ENCODE data around the gene BBS9. TPM values are rescaled to one million over a fixed set of nuclear protein-coding genes. Genes with fewer than 3 reads are reported as not detected.

Gene BBS9
- total and polyA plus RNA-seq, 9 of the 15 experiments (the other 6 are each of a cell fraction or from before 2014, with no cell fraction given): 0.77 to 3.3 (median 2.4) TPM

DNA sequence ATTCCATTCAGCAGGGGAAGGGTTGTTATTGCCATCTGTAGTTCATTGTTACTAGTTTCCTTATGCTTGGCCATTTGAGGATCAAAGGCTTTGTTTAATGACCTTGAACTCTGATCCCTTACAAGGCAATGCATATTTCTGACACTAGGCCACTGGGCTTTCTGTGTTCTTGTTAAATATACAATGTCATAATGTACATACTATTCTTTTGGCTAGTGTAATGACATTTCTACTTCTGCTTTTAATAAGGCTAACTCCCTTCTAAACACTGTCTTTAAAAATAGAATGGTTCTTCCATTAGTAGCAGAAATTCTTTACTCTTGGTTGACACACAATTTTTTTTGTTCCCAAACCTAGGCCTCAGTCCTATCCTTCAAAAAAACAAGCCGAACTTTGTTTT lies 86.6 kb downstream of the BBS9 start (continued):
- no peak for TF ChIP-seq SRSF3 (IDR thresholded peaks at IDR 0.05; ENCODE audit: insufficient read depth, low read length)
- TF ChIP-seq, protein P1, sequence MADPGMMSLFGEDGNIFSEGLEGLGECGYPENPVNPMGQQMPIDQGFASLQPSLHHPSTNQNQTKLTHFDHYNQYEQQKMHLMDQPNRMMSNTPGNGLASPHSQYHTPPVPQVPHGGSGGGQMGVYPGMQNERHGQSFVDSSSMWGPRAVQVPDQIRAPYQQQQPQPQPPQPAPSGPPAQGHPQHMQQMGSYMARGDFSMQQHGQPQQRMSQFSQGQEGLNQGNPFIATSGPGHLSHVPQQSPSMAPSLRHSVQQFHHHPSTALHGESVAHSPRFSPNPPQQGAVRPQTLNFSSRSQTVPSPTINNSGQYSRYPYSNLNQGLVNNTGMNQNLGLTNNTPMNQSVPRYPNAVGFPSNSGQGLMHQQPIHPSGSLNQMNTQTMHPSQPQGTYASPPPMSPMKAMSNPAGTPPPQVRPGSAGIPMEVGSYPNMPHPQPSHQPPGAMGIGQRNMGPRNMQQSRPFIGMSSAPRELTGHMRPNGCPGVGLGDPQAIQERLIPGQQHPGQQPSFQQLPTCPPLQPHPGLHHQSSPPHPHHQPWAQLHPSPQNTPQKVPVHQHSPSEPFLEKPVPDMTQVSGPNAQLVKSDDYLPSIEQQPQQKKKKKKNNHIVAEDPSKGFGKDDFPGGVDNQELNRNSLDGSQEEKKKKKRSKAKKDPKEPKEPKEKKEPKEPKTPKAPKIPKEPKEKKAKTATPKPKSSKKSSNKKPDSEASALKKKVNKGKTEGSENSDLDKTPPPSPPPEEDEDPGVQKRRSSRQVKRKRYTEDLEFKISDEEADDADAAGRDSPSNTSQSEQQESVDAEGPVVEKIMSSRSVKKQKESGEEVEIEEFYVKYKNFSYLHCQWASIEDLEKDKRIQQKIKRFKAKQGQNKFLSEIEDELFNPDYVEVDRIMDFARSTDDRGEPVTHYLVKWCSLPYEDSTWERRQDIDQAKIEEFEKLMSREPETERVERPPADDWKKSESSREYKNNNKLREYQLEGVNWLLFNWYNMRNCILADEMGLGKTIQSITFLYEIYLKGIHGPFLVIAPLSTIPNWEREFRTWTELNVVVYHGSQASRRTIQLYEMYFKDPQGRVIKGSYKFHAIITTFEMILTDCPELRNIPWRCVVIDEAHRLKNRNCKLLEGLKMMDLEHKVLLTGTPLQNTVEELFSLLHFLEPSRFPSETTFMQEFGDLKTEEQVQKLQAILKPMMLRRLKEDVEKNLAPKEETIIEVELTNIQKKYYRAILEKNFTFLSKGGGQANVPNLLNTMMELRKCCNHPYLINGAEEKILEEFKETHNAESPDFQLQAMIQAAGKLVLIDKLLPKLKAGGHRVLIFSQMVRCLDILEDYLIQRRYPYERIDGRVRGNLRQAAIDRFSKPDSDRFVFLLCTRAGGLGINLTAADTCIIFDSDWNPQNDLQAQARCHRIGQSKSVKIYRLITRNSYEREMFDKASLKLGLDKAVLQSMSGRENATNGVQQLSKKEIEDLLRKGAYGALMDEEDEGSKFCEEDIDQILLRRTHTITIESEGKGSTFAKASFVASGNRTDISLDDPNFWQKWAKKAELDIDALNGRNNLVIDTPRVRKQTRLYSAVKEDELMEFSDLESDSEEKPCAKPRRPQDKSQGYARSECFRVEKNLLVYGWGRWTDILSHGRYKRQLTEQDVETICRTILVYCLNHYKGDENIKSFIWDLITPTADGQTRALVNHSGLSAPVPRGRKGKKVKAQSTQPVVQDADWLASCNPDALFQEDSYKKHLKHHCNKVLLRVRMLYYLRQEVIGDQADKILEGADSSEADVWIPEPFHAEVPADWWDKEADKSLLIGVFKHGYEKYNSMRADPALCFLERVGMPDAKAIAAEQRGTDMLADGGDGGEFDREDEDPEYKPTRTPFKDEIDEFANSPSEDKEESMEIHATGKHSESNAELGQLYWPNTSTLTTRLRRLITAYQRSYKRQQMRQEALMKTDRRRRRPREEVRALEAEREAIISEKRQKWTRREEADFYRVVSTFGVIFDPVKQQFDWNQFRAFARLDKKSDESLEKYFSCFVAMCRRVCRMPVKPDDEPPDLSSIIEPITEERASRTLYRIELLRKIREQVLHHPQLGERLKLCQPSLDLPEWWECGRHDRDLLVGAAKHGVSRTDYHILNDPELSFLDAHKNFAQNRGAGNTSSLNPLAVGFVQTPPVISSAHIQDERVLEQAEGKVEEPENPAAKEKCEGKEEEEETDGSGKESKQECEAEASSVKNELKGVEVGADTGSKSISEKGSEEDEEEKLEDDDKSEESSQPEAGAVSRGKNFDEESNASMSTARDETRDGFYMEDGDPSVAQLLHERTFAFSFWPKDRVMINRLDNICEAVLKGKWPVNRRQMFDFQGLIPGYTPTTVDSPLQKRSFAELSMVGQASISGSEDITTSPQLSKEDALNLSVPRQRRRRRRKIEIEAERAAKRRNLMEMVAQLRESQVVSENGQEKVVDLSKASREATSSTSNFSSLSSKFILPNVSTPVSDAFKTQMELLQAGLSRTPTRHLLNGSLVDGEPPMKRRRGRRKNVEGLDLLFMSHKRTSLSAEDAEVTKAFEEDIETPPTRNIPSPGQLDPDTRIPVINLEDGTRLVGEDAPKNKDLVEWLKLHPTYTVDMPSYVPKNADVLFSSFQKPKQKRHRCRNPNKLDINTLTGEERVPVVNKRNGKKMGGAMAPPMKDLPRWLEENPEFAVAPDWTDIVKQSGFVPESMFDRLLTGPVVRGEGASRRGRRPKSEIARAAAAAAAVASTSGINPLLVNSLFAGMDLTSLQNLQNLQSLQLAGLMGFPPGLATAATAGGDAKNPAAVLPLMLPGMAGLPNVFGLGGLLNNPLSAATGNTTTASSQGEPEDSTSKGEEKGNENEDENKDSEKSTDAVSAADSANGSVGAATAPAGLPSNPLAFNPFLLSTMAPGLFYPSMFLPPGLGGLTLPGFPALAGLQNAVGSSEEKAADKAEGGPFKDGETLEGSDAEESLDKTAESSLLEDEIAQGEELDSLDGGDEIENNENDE (IDR thresholded peaks at IDR 0.05; ENCODE audit: low read depth, low read length): no peak
- TF ChIP-seq, protein P2, sequence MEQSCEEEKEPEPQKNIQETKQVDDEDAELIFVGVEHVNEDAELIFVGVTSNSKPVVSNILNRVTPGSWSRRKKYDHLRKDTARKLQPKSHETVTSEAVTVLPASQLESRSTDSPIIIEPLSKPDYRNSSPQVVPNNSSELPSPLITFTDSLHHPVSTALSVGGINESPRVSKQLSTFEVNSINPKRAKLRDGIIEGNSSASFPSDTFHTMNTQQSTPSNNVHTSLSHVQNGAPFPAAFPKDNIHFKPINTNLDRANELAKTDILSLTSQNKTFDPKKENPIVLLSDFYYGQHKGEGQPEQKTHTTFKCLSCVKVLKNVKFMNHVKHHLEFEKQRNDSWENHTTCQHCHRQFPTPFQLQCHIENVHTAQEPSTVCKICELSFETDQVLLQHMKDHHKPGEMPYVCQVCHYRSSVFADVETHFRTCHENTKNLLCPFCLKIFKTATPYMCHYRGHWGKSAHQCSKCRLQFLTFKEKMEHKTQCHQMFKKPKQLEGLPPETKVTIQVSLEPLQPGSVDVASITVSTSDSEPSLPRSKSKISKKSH (CRISPR knock-in tag; IDR thresholded peaks at IDR 0.05): no peak
- TF ChIP-seq, protein P3, sequence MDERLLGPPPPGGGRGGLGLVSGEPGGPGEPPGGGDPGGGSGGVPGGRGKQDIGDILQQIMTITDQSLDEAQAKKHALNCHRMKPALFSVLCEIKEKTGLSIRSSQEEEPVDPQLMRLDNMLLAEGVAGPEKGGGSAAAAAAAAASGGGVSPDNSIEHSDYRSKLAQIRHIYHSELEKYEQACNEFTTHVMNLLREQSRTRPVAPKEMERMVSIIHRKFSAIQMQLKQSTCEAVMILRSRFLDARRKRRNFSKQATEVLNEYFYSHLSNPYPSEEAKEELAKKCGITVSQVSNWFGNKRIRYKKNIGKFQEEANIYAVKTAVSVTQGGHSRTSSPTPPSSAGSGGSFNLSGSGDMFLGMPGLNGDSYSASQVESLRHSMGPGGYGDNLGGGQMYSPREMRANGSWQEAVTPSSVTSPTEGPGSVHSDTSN (CRISPR knock-in tag; IDR thresholded peaks at IDR 0.05; ENCODE audit: low read depth): no peak
- TF ChIP-seq, protein P3 (tag; conservative IDR thresholded peaks at IDR 0.05; ENCODE audit: low read depth): no peak
- TF ChIP-seq ZFPM2 (CRISPR knock-in tag; IDR thresholded peaks at IDR 0.05): no peak
- TF ChIP-seq CEBPB (tag; IDR thresholded peaks at IDR 0.05): no peak
- TF ChIP-seq STAT5B (CRISPR knock-in tag; IDR thresholded peaks at IDR 0.05): no peak

Data from K562 (cell line).